ENCODE data around the gene FGR.
"Not testable (repeated sequence)": the region's sequence is repeated elsewhere in the genome, so short reads cannot be mapped to it uniquely, and the experiment has no call there.

Gene FGR

DNA sequence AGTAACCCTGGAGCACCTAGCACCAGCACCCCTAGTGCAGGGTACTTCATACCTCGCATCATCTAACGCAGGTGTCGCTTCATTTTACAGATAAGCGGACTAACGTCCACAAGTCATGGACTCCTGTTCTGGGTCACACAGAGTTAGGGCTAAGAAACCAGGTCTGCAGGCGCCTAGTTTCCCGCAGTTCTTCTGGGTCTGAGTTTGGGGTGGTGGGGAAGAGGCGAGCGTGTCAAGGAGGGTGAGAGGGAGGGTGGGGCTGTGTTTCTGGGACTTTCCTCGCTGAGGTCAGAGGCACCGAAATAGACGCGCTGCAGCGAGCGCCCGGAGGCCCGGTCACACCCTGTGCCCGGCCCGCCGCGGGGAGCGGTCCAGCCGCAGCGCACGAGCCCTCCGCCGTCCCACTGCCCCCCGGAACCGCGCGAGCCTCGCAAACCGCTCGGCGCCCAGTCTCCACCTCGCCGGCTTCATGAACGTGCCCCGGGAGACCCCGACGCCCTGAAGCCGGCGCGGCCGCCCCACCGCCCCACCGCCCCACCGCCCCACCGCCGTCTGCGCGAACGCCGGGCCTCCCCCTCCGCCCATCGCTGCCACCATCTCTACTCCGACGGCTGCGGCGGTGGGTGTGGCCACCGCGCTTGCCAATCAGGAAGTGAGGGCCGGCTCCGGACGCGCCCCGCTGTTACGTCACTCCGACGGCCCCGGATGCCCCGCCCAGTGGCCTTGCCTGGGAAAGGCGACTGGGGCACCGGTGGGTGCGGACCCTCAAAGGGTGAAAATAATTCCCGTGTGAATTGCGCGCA is 24.7 kb upstream of the FGR start:
- DNase-seq (ENCODE audit: low read depth) = peak; percentile 87

DNA sequence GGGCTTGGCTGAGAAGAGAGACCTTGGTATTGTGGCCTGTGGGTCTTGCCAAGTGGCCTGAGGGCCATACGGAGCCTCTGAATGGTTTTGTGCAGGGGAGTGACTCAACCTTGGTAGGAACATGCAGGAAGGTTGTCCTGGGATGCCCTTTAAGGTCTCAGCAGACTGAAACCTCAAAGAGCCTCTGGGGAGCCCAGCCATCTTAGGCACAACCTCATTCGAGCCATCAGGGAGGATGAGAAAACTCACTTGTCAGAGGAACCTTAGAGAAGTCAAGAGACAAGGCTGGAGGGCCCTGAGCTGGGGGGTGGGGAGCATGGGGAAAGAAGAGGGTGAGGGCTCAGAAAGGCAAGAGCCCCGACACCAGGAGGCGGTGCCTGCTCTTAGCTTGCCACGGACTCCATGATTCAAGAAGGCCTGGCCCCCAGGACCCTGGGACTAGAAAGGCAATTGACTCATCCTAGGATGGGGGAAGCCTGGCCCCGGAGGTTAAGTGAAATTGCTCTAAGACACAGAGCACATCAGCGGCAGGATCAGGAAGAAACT is 24.0 kb upstream of the FGR start:
- peak; percentile 93 for DNase-seq (ENCODE audit: low read depth)

DNA sequence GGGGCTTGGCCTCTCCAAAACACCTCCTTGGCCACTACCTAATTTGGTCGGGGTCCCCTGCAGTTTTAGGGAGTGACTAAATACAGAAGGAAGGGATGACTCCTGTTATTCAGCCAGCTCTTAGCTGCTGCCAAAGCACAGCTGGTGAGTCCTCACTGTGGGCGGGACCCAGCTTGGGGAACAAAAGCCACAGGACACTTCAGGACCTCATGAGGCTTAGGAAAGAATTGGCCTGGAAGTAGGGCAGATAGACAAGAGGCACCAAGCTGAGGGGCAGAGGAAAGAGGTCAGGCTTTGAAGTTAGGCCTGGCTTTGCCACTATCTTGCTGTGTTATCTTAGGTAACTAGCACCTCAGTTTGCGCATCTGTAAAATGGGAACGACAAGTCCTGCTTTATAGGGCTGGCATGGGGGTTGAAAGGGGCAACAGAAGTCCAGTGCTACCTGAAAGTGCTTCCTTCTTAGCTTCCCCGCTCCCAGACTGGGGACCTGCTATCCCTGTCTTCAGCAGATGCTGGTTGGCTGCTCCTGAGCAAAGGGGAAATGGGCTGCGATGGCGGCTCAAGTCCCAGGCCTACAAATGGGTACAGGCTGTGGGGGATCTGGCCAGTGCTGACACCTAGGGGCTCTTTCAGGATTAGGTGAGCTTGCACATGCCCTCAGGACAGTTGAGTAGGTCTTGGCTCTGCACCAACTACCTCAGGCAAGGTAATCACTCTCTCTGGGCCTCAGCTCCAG is 21.3 kb upstream of the FGR start:
- peak; percentile 70 for DNase-seq (ENCODE audit: low read depth)

DNA sequence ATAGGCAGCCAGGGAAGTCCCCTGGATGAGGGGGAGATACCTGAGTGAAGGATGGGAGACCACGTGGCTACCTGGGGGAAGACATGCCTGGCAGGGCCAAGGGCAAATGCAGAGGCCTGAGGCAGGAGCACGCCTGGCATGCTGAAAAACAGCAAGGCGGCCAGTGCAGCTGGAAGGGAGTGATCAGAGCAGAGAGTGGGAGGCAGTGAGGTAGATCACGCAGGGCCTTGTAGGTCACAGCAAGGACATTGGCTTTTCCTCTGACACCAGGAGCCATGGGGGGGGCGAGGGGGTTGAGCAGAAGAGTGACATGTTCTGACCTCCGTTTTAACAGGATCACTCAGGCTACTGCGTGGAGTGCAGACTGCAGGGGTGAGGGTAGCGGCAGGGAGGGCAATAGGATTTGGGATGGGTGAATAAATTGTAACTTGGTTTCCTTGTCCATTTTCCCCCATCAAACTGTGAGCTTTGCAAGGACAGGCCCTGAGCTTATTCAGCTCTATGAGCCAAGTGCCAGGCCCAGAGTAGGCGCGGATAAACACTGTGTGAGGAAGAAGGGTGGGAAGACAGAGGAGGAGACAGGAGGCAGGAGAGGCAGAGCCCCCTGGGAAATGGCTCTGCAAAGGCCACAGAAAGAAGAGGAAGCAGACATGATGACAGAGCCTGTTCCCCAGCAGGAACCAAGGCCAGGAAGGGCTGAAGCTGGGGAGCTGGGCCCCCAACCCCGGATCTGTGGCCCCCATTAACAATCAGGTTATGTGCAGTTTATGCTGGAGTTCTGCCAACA is 20.4 kb upstream of the FGR start:
- no peak for DNase-seq (ENCODE audit: low read depth)

DNA sequence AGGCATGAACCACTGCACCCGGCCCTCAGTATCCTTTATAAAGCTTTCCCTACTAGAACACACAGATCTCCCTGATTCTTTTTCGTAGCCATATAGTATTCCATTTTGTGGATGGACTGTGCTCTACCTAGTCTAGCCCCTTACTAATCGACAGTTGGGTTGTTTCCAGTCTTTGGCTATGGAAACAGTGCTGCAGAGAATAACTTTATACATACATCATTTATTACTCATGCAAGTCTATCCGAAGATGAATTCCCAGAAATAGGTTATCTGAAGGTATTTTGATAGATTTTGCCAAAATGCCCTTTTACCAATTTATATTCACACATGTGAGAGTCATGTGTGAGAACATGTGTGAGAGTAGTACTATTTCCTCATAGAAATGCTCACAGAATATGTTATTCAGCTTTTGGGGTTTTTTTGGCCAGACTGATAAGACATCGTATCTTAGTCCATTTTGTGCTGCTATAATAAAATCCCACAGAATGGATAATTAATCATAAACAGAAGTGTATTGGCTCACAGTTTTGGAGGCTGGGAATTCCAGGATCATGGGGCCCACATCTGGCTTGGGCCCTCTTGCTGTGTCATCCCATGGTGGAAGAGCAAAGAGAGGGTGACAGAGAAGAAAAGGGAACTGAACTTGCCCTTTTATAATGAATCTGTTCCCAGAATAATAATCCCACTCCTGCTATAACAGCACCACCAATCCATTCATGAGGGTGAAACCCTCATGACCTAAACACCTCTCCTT is 17.3 kb upstream of the FGR start:
- no peak for DNase-seq (ENCODE audit: low read depth)

DNA sequence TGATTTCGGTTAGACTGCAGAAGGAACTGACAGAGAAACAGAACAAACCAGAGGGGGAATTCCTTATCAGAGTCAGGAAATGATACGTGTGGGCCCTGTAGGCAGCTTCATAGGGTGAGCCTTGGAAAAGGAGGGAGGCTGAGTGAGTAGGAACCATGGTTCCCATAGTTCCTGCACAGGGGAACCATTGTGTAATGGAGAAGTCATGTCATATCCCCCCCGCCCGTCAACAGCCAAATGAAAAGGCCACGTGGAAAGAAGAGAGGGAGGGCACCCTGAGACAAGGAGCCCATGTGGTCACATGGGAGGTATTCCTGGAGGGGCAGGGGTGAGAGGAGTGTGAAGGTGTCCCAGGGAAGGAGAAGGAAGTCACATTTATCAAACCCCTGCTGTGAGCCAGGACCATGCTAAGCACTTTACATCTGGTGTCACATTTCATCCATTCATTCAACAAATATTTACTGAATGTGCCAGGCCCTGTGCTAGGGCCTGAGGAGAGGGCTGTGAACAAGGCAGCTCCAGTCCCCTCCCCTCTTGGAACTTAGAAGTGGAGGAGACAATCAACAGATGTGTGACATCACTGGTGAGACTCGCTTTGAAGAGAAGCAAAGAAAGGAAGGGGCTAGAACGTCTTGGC is 15.7 kb upstream of the FGR start:
- peak; percentile 53 for DNase-seq (ENCODE audit: low read depth)

GRCh38 chr1:27650171-27650538 is 15.2 kb upstream of the FGR start:
- no peak for DNase-seq (ENCODE audit: low read depth)

- no peak for DNase-seq (ENCODE audit: low read depth)
Observed at GRCh38 chr1:27649306-27649635, 14.3 kb upstream of the FGR start.

DNA sequence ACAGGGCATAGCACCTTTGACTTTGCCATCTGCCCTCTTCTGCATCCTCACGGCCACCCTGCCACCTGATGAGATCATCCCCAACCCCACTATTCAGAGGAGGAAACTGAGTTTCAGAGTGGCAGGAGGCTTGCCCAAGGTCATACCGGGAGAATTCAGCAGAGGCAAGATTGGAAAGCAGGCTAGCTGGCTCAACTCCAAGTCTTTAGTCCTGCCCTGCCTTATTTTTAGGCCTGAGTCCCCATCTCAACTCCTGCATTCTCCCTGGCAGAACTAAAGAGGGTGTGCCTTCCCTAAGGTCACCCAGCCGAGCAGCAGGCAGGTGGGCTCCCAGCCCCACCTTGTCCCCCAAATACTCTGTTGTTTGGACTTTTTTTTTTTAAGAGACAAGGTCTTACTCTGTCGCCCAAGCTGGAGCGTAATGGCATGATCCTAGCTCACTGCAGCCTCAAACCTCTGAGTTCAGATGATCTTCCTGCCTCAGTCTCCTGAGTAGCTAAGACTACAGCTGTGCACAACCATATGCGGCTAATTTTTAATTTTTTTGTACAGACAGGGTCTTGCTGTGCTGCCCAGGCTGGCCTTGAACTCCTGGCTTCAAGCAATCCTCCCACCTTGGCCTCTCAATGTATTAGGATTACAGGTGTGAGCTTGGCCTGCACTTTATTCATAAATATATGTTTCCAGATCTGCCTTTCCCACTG is 13.8 kb upstream of the FGR start:
- no peak for DNase-seq (ENCODE audit: low read depth)

- no peak for DNase-seq (ENCODE audit: low read depth)
Observed at GRCh38 chr1:27647328-27647727, 12.3 kb upstream of the FGR start.

- no peak for DNase-seq (ENCODE audit: low read depth)
Observed at GRCh38 chr1:27646676-27647075, 11.7 kb upstream of the FGR start.

DNA sequence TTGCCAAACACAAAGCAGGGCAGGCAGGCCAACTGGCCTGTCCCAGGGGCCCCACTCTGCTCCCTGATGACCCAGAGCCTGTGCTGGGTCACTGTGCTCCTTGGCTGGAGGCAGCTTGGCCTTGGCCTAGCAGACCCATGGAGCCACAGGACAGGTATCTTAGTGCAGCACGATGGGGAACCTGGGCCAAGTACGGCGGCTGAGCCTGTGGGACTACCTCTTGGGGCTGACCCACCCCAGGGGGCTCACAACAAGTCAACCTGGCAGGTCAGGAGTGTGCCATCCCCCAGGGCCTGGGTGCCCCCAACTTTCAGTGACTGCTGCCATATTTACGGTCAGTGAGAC is 10.1 kb upstream of the FGR start:
- no peak for DNase-seq (ENCODE audit: low read depth)

DNA sequence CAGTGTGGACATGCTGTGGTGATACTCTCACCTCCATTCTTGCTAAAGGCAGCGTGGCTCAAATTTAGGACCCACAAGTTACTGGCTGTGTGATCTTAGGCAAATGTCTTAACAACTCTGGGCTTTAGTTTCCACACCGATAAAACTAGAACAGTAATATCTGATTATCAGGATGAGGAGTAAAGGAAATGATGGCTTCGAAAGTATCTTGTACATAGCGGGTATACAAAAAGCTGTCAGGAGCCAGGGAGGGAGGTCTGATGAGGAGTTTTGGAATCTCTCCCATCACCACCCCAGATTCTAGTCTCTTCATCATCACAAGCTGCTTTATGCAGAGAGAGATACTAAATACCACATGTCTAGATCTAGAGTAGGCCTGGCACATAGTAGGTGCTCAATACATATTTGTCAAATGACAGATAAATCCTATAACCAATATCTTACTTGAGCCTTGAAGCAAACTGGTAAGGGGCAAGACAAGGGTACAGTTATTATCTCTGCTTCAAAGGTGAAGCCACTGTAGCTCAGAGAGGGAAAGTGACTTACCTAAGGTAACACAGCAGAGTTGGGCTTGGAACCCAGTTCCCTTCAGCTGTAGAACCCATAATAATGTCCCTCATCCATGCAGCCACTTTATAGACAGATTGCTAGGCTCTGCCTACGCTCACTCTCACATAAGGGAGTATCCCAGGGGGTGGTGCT is 9.5 kb upstream of the FGR start:
- no peak for DNase-seq (ENCODE audit: low read depth)

DNA sequence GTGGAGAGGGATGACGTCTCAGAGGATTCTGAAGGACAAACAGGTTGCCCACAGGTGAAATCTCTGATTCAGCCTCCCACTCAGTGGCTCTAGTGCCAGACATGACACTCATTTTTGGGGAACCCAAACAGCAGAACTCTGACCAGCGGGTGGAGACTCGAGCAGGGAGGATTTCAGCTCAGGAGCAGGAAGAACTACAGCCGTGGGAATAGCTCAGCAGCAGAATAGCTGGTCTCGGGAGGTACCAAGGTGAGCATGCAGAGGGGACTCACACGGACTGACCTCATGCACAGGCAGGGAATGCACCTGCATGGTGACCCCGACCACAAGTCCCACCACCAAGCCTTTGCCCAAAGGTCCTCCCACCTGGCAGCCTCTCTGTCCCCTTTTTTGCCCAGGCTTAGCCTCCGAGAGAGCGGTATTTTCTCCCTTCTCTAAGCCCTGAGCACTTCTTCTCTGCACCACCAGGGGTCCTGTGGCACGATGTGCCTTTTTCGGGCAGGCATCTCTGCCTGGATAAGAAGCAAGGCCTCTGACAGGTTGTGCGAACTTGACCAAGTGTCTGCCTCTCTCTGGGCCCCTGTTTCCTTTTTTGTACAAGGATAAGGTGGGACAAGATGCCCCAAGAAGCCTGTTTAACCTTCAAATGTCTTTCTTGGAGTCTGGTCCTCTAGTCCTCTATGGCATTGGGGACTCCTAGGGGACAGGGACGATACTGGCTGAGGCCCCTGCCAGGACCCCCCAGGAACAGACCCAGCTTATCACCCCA is 8.8 kb upstream of the FGR start:
- DNase-seq (ENCODE audit: low read depth) = peak; percentile 73

DNA sequence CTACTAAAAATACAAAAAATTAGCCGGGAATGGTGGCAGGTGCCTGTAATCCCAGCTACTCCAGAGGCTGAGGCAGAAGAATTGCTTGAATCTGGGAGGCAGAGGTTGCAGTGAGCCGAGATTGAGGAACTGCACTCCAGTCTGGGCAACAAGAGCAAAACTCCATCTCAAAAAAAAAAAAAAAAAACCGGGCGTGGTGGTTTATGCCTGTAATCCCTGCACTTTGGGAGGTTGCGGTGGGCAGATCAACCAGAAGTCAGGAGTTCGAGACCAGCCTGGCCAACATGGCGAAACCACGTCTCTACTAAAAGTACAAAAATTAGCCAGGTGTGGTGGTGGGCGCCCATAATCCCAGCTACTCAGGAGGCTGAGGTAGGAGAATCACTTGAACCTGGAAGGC is 5.5 kb upstream of the FGR start:
- not testable (repeated sequence) for DNase-seq (ENCODE audit: low read depth)

GRCh38 chr1:27638805-27639204 is 3.8 kb upstream of the FGR start:
- no peak for DNase-seq (ENCODE audit: low read depth)

DNA sequence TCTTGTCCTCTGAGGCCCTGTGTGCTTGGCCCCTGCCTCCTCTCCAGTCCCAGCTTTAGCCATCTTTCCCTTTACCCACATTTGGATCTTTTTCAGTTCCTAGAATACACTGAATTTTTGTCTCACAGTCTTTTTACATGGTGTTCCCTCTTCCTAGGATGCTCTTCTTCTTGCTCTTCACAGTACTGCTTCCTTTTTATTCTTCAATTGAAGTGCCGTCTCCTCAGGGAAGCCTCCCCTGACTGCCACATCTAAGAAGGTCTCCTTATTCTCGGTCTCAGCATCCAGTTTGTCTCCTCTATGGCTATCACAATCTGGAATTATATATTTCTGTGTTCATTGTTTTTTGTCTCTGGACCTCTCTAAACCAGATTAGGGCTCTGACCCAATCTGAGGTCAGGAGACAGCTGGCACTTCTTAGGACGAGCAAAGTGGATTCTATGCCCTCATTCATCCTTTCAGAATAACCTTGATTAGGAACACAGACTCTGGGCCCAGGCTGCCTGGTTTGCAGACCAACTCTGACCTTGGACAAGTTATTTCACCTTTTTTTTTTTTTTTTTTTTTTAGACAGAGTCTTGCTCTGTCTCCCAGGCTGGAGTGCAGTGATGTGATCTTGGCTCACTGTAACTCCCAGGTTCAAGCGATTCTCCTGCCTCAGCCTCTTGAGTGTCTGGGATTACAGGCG is 3.2 kb upstream of the FGR start:
- no peak for DNase-seq (ENCODE audit: low read depth)

GRCh38 chr1:27635396-27636142 is 584 bp upstream of the FGR start:
- DNase-seq (ENCODE audit: low read depth) = no peak

All from ELR (cell line).